ENCODE results near the gene SDHAF1.

- peak; percentile 95 for TF ChIP-seq POLR2AphosphoS5 (IDR thresholded peaks at IDR 0.05)
- TF ChIP-seq CTCF (IDR thresholded peaks at IDR 0.05), result no peak
- peak; percentile 54 for TF ChIP-seq POLR2A (IDR thresholded peaks at IDR 0.05)
These were observed 19.3 kb downstream of the SDHAF1 start, which contains the start of gene ALKBH6 for GRCh38 chr19:36014012-36014924.

Data from prostate gland (tissue), 2 donors.